Measurements from ENCODE around the gene SMYD3.

Gene SMYD3

DNA sequence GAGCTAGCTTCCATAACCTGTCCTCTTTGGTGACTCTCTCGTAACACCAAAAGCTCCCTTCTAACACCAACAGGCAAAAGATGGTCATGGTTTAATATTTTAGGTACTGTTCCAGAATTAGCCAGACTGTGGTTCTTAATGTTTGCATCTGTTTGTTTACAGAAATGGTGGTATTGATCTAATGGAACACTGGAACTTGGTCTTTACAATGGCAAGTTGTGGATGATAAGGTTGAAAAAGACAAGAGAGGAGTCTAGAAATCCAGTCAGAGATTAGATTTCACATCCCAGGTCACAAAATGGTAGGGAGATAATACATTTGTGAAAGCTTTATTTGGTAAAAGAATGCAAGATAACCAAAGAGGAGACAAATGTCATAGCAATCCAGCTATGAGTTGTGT, 293.1 kb downstream of the SMYD3 start:
- Histone ChIP-seq H3K9me3 (ENCODE audit: insufficient read depth, low read length, severe bottlenecking) (no peaks in the 10 kb centered on the region), H3K9ac (ENCODE audit: low read depth, low read length) (no peak overlapping the region), H4K20me1 (ENCODE audit: insufficient read depth, low read length) (no peaks in the 10 kb centered on the region), H2AFZ (ENCODE audit: low read depth, low read length) (no peak overlapping the region), H3K27ac (ENCODE audit: low read length) (no peak overlapping the region), H3K79me2 (ENCODE audit: insufficient read depth, low read length) (no peaks in the 10 kb centered on the region), H3K36me3 (ENCODE audit: insufficient read depth, low read length) (no peaks in the 10 kb centered on the region), H3K4me3 (ENCODE audit: low read depth in 1 of 2, low read length in 2 of 2) (no peak overlapping the region), H3K4me2 (ENCODE audit: insufficient read depth, low read length) (no peak overlapping the region), H3K4me1 (ENCODE audit: insufficient read depth, low read length) (peaks cover under 1% of the 10 kb centered on the region; the same call in 1 of the 2 replicates), H3K27me3 (ENCODE audit: insufficient read depth, low read length, poor library complexity) (no peaks in the 10 kb centered on the region)
- ATAC-seq (ENCODE audit: insufficient read depth, low read depth) (no peak), DNase-seq (no peak)
- TF ChIP-seq, protein P1, sequence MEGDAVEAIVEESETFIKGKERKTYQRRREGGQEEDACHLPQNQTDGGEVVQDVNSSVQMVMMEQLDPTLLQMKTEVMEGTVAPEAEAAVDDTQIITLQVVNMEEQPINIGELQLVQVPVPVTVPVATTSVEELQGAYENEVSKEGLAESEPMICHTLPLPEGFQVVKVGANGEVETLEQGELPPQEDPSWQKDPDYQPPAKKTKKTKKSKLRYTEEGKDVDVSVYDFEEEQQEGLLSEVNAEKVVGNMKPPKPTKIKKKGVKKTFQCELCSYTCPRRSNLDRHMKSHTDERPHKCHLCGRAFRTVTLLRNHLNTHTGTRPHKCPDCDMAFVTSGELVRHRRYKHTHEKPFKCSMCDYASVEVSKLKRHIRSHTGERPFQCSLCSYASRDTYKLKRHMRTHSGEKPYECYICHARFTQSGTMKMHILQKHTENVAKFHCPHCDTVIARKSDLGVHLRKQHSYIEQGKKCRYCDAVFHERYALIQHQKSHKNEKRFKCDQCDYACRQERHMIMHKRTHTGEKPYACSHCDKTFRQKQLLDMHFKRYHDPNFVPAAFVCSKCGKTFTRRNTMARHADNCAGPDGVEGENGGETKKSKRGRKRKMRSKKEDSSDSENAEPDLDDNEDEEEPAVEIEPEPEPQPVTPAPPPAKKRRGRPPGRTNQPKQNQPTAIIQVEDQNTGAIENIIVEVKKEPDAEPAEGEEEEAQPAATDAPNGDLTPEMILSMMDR (IDR thresholded peaks at IDR 0.05; ENCODE audit: borderline replicate concordance, extremely low read depth, low read length, poor library complexity, severe bottlenecking): no peak
- no peak for TF ChIP-seq EZH2 (IDR thresholded peaks at IDR 0.05; ENCODE audit: borderline replicate concordance, low read depth, low read length, severe bottlenecking)

DNA sequence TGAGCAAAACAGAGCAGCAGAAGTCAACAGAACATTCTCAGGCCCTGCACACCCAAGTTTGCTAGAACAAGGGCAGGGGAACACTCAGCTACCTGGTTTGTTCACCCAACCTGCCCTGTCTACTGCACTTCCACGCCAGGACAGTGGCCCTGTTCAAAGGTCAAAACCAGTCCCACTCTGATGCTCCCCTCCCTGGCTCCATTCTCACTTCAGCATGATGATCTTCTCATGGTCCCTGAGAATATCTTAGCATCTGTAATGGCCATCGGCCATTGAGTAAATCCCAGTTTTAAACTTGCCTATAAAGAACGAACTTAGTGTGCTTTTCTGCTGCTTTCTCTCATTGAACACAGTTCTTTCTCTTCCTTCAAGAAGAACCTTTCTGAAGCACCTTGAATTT, 293.6 kb downstream of the SMYD3 start:
- Histone ChIP-seq H4K20me1 (ENCODE audit: insufficient read depth, low read length) (no peaks in the 10 kb centered on the region), H3K9ac (ENCODE audit: low read depth, low read length) (no peak overlapping the region), H3K4me2 (ENCODE audit: insufficient read depth, low read length) (no peak overlapping the region), H2AFZ (ENCODE audit: low read depth, low read length) (no peak overlapping the region), H3K4me3 (ENCODE audit: low read depth in 1 of 2, low read length in 2 of 2) (no peak overlapping the region), H3K4me1 (ENCODE audit: insufficient read depth, low read length) (no peaks in the 10 kb centered on the region), H3K27ac (ENCODE audit: low read length) (no peak overlapping the region), H3K9me3 (ENCODE audit: insufficient read depth, low read length, severe bottlenecking) (no peaks in the 10 kb centered on the region), H3K79me2 (ENCODE audit: insufficient read depth, low read length) (no peaks in the 10 kb centered on the region), H3K36me3 (ENCODE audit: insufficient read depth, low read length) (no peaks in the 10 kb centered on the region), H3K27me3 (ENCODE audit: insufficient read depth, low read length, poor library complexity) (no peaks in the 10 kb centered on the region)
- no peak for DNase-seq
- TF ChIP-seq, protein P1 (IDR thresholded peaks at IDR 0.05; ENCODE audit: borderline replicate concordance, extremely low read depth, low read length, poor library complexity, severe bottlenecking): no peak
- TF ChIP-seq EZH2 (IDR thresholded peaks at IDR 0.05; ENCODE audit: borderline replicate concordance, low read depth, low read length, severe bottlenecking): no peak
- no peak for ATAC-seq (ENCODE audit: insufficient read depth, low read depth)

DNA sequence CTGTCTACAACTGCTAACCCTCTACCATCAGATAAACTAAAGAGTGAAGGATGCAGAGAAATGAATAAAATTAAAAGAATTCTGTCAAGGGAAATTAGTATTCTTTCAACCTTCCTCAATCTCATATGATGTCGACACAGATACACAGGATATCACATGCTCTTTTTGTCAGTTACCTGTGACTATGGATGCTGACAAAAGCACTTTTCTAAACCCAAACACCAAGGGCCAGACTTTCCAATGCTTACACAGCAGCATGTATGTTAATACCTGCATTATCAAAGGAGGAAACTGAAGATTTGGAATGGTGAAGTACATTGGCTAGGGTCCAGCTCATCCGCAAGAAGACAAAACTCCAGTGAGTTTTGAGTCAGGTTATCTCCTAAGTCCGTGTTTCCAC, 294.0 kb downstream of the SMYD3 start:
- no peaks in the 10 kb centered on the region for H3K27me3 ChIP-seq (ENCODE audit: insufficient read depth, low read length, poor library complexity)
- no peak overlapping the region for H3K4me3 ChIP-seq (ENCODE audit: low read depth in 1 of 2, low read length in 2 of 2)
- ATAC-seq (ENCODE audit: insufficient read depth, low read depth) (no peak), DNase-seq (no peak)
- no peak overlapping the region for H3K9ac ChIP-seq (ENCODE audit: low read depth, low read length)
- TF ChIP-seq EZH2 (IDR thresholded peaks at IDR 0.05; ENCODE audit: borderline replicate concordance, low read depth, low read length, severe bottlenecking): no peak
- TF ChIP-seq, protein P1 (IDR thresholded peaks at IDR 0.05; ENCODE audit: borderline replicate concordance, extremely low read depth, low read length, poor library complexity, severe bottlenecking): no peak
- no peaks in the 10 kb centered on the region for H3K79me2 ChIP-seq (ENCODE audit: insufficient read depth, low read length)
- no peaks in the 10 kb centered on the region for H4K20me1 ChIP-seq (ENCODE audit: insufficient read depth, low read length)
- no peaks in the 10 kb centered on the region for H3K9me3 ChIP-seq (ENCODE audit: insufficient read depth, low read length, severe bottlenecking)
- H3K4me1 ChIP-seq (ENCODE audit: insufficient read depth, low read length): no peaks in the 10 kb centered on the region
- no peak overlapping the region for H3K27ac ChIP-seq (ENCODE audit: low read length)
- no peak overlapping the region for H3K4me2 ChIP-seq (ENCODE audit: insufficient read depth, low read length)
- H3K36me3 ChIP-seq (ENCODE audit: insufficient read depth, low read length): no peaks in the 10 kb centered on the region
- H2AFZ ChIP-seq (ENCODE audit: low read depth, low read length): no peak overlapping the region

DNA sequence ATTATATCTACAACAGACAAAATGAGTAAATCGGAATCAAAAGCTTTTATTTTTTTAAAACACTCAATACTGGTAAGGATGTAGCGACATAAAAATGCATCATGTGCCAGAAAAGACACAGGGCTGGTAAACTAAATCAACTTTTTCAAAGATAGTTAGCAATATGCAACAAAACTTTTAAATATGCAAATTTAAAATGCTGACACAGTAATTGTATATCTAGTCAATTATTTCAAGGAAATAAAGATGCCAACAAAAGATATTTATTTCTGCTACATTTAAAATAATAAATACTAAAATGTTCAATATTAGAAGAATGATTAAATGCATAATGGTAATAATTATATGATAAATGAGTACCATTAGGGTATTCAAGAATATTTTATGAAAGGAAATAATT, 295.1 kb downstream of the SMYD3 start:
- H3K4me2 ChIP-seq (ENCODE audit: insufficient read depth, low read length): no peak overlapping the region
- TF ChIP-seq, protein P1 (IDR thresholded peaks at IDR 0.05; ENCODE audit: borderline replicate concordance, extremely low read depth, low read length, poor library complexity, severe bottlenecking): no peak
- no peak for TF ChIP-seq EZH2 (IDR thresholded peaks at IDR 0.05; ENCODE audit: borderline replicate concordance, low read depth, low read length, severe bottlenecking)
- H3K4me3 ChIP-seq (ENCODE audit: low read depth in 1 of 2, low read length in 2 of 2): no peak overlapping the region
- ATAC-seq (ENCODE audit: insufficient read depth, low read depth): no peak
- H3K36me3 ChIP-seq (ENCODE audit: insufficient read depth, low read length): no peaks in the 10 kb centered on the region
- no peaks in the 10 kb centered on the region for H3K4me1 ChIP-seq (ENCODE audit: insufficient read depth, low read length)
- no peaks in the 10 kb centered on the region for H4K20me1 ChIP-seq (ENCODE audit: insufficient read depth, low read length)
- H3K79me2 ChIP-seq (ENCODE audit: insufficient read depth, low read length): no peaks in the 10 kb centered on the region
- DNase-seq: no peak
- no peaks in the 10 kb centered on the region for H3K9me3 ChIP-seq (ENCODE audit: insufficient read depth, low read length, severe bottlenecking)
- H2AFZ ChIP-seq (ENCODE audit: low read depth, low read length): no peak overlapping the region
- no peaks in the 10 kb centered on the region for H3K27me3 ChIP-seq (ENCODE audit: insufficient read depth, low read length, poor library complexity)
- H3K27ac ChIP-seq (ENCODE audit: low read length): no peak overlapping the region
- H3K9ac ChIP-seq (ENCODE audit: low read depth, low read length): no peak overlapping the region

All from DND-41 (cell line).